GM12872 (cell line): ENCODE data around the gene STAC3.

ENCODE experiments used
- TF ChIP-seq, protein P1 (sequence below): IDR thresholded peaks from 3 replicates; pipeline ENCODE4 v1.5.1; 2011; ENCODE audit warnings: low read depth, mild to moderate bottlenecking, low read length, moderate library complexity; ENCODE audit not compliant: insufficient read depth

STAC3 gene

DNA sequence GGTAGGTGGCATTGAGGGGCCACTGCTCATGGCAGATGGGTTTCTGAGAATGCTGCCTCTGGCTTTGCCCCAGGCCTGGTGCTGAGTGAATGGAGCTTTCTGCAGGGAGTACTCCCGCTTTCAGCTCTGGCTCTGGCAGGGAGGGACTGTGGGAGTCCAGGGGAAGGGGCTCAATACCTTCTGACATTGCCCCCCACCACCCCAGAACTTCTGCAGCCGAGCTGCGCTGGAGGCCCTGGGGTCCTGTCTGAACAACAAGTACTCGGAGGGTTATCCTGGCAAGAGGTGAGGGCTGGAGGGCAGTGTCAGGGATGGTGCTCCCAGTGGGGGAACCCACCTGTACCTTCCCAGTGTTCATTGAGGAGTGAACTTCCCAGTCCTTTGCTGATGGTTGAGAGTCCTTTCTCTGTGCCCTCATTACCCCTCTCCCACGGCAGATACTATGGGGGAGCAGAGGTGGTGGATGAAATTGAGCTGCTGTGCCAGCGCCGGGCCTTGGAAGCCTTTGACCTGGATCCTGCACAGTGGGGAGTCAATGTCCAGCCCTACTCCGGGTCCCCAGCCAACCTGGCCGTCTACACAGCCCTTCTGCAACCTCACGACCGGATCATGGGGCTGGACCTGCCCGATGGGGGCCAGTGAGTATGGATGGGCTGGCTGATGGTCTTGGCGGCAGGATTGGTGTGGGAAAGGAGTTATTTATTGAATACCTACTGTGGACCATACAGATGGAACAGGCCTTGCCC lies 19.5 kb downstream of the STAC3 start:
- TF ChIP-seq, protein P1, sequence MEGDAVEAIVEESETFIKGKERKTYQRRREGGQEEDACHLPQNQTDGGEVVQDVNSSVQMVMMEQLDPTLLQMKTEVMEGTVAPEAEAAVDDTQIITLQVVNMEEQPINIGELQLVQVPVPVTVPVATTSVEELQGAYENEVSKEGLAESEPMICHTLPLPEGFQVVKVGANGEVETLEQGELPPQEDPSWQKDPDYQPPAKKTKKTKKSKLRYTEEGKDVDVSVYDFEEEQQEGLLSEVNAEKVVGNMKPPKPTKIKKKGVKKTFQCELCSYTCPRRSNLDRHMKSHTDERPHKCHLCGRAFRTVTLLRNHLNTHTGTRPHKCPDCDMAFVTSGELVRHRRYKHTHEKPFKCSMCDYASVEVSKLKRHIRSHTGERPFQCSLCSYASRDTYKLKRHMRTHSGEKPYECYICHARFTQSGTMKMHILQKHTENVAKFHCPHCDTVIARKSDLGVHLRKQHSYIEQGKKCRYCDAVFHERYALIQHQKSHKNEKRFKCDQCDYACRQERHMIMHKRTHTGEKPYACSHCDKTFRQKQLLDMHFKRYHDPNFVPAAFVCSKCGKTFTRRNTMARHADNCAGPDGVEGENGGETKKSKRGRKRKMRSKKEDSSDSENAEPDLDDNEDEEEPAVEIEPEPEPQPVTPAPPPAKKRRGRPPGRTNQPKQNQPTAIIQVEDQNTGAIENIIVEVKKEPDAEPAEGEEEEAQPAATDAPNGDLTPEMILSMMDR, result no peak

- TF ChIP-seq, protein P1, result no peak
Observed at GRCh38 chr12:57230381-57231155, 20.4 kb downstream of the STAC3 start.

DNA sequence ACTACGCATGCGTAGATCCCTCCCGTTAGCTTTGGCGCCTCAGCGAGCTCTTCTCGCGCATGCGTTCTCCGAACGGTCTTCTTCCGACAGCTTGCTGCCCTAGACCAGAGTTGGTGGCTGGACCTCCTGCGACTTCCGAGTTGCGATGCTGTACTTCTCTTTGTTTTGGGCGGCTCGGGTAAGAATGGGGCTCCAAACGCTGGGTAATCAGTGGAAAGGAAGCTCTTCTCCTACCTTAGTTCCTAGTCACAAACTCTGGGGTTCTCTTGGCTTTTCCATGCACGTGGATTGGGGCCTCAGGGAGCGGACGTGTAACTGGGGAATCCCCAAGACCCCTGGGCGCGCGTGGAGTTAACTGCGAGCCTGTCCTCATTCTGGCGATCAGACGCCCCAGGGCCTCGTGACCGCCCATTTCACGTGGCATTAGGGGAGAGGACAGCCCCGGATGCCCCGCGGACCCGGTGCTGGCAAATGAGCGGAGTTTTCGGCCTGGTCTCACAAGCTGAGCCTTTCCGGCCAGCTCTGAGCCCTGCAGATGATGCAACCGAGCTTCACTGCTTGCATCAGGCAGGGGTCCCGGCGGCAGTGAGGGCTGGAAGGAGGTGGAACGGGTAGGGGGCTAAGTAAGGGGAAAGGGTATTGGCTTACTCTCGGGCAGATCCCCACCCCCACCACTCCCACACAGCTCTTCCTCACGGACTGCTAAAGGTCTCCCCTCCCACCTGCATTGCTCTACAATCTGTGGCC lies 21.2 kb downstream of the STAC3 start, which contains the start of gene SHMT2:
Gene SHMT2 (plus strand): TSS at position 78 of the 747 bp plus-strand sequence. CDS start 68 bp downstream, at position 146.
- TF ChIP-seq, protein P1, result no peak

DNA sequence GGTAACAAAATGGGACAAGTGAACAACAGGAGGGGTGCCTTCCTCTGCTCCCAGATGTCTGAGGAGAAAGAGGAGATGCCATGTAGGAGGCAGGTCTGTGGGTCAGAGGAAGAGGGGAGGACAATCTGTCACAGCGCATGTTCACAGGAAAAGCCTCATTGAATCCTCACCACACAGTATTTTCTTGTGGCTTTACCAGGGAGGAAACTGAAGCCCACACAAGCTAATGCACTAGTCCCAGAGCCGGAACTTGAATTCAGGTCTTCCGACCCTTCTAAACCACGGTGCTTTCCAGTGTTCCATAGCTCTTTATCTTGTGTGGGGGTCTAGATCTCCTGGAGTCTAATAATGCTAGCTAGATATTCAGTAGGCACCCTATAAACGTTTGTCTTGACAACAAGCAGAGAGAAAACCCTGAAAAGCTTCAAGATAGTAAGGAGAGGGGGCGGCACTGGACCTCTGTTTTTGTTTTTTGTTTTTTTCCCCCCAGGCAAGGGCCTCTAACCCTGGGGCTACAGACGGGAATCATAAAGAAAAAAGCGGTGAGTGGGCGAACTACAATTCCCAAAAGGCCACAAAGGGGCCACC lies 21.8 kb downstream of the STAC3 start:
- TF ChIP-seq, protein P1, result no peak

DNA sequence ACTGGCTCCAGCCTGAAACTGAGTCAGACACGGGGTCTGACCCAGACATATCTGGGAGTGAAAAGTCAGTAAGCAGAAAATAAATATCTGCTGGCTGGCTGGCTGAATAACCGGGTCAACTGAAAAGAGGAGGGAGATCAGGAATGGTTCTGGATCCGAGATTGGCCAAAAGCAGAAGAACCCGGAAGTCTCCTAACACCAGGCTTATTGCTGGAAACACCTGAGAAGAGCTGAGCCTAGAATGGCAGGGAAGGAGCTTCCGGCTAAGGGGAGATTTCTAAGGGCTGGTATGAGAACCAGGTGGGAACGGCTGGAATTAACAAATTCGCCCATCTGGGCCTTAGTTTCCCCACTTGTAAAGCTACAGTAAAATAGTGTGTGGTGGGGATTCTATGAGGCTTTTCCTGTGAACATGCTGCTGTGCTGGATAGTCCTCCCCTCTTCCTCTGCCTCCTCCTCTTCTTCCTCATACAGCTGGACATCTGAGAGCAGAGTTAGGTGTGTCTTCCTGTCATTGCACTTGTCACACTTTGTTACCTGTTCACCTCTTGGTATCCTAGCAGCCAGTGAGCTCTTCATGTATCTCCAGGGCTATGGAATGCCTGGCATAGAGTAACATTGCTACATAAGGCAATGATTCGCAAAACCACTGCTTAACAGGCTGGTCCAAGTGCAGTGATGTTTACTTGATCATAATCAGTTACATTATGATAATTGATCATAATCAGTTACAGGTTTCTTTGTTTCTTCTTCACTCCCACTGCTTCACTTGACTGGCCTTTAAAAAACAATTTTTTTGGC lies 23.5 kb downstream of the STAC3 start:
- TF ChIP-seq, protein P1, result no peak

GRCh38 chr12:57226588-57227314 lies 24.2 kb downstream of the STAC3 start:
- TF ChIP-seq, protein P1, result no peak
